Gastrocnemius medialis (tissue), 4 donors: ENCODE measurements around the gene PLS3.

Experiments
- CTCF ChIP-seq, 5 experiments: fragments of 450-650 bp in 3 of 5; fragments of 200-600 bp in 2 of 5; sonication (generic) in 2 of 5; IDR thresholded peaks in 4 of 5; conservative IDR thresholded peaks in 1 of 5; 1 replicate in 4 of 5; 2 replicates in 1 of 5; pipeline ENCODE4 v1.5.1; 2016 to 2019; ENCODE audit warnings: antibody characterized with exemption in 5 of 5, mild to moderate bottlenecking in 3 of 5, moderate library complexity in 3 of 5
- POLR2A ChIP-seq, 2 donors: fragments of 450-650 bp; IDR thresholded peaks; one replicate each; pipeline ENCODE4 v1.6.1; 2017; ENCODE audit warnings: antibody characterized with exemption in 2 of 2, mild to moderate bottlenecking in 2 of 2, moderate library complexity in 2 of 2

- TF ChIP-seq CTCF (IDR thresholded peaks at IDR 0.05 in 4 of 5, conservative IDR thresholded peaks at IDR 0.05 in 1 of 5) (no peak), POLR2A (IDR thresholded peaks at IDR 0.05) (no peak)
Observed at GRCh38 chrX:115553171-115553570, 7.8 kb upstream of the PLS3 start.
